Measurements from ENCODE around the gene B9D1.

Gene B9D1

GRCh38 chr17:19382531-19383444 lies 20.3 kb upstream of the B9D1 start:
- H3K27ac ChIP-seq: no peak overlapping the region
- H3K9me3 ChIP-seq: no peaks in the 10 kb centered on the region
- H3K4me1 ChIP-seq: peaks cover 48% of the 10 kb centered on the region
- H4K20me1 ChIP-seq: peaks cover 28% of the 10 kb centered on the region; the same call in 1 of the 2 replicates
- peaks cover 56% of the 10 kb centered on the region for H3K36me3 ChIP-seq
- TF ChIP-seq Cebpa-rat (IDR thresholded peaks at IDR 0.05): no peak
- no peak overlapping the region for H3K9ac ChIP-seq
- no peak overlapping the region for H3K4me3 ChIP-seq
- H3K27me3 ChIP-seq: no peaks in the 10 kb centered on the region
- H3K4me2 ChIP-seq: no peak overlapping the region

GRCh38 chr17:19381741-19382444 lies 19.4 kb upstream of the B9D1 start:
- peaks cover 56% of the 10 kb centered on the region for H3K36me3 ChIP-seq
- H3K9ac ChIP-seq: no peak overlapping the region
- H3K4me1 ChIP-seq: peaks cover 45% of the 10 kb centered on the region
- no peak overlapping the region for H3K4me3 ChIP-seq
- no peak for TF ChIP-seq Cebpa-rat (IDR thresholded peaks at IDR 0.05)
- H3K4me2 ChIP-seq: no peak overlapping the region
- no peak overlapping the region for H3K27ac ChIP-seq
- peaks cover 28% of the 10 kb centered on the region; the same call in 1 of the 2 replicates for H4K20me1 ChIP-seq
- no peaks in the 10 kb centered on the region for H3K9me3 ChIP-seq
- no peaks in the 10 kb centered on the region for H3K27me3 ChIP-seq

DNA sequence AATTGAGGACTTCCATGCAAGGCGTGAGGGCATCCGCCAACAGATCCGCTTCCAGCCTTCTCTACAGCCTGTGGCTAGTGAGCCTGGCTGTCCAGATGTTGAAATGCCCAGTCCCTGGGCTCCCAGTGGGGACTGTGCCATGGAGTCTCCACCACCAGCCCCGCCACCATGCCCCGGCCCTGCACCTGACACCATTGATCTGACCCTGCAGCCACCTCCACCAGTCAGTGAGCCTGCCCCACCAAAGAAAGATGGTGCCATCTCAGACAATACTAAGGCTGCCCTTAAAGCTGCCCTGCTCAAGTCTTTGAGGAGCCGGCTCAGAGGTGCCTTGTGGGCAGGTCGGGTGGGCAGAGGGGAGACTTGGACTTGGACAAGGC lies 18.8 kb upstream of the B9D1 start:
- peaks cover 46% of the 10 kb centered on the region for H3K4me1 ChIP-seq
- H3K9ac ChIP-seq: no peak overlapping the region
- H3K27ac ChIP-seq: no peak overlapping the region
- no peak overlapping the region for H3K4me3 ChIP-seq
- H4K20me1 ChIP-seq: peaks cover 28% of the 10 kb centered on the region; the same call in 1 of the 2 replicates
- H3K4me2 ChIP-seq: no peak overlapping the region
- no peak for TF ChIP-seq Cebpa-rat (IDR thresholded peaks at IDR 0.05)
- H3K27me3 ChIP-seq: no peaks in the 10 kb centered on the region
- H3K36me3 ChIP-seq: peaks cover 56% of the 10 kb centered on the region
- no peaks in the 10 kb centered on the region for H3K9me3 ChIP-seq

- no peak for TF ChIP-seq Cebpa-rat (IDR thresholded peaks at IDR 0.05)
- Histone ChIP-seq H4K20me1 (peaks cover 28% of the 10 kb centered on the region; the same call in 1 of the 2 replicates), H3K9ac (no peak overlapping the region), H3K36me3 (peaks cover 56% of the 10 kb centered on the region), H3K27me3 (no peaks in the 10 kb centered on the region), H3K4me3 (no peak overlapping the region), H3K9me3 (no peaks in the 10 kb centered on the region), H3K4me1 (peaks cover 43% of the 10 kb centered on the region), H3K4me2 (no peak overlapping the region), H3K27ac (no peak overlapping the region)
Measured at GRCh38 chr17:19380481-19381301, 18.2 kb upstream of the B9D1 start.

GRCh38 chr17:19379361-19380065 lies 17.0 kb upstream of the B9D1 start:
- H3K27ac ChIP-seq: no peak overlapping the region
- peak overlapping the region; percentile 78 for H3K4me3 ChIP-seq
- H4K20me1 ChIP-seq: peaks cover 21% of the 10 kb centered on the region; the same call in 1 of the 2 replicates
- TF ChIP-seq Cebpa-rat (IDR thresholded peaks at IDR 0.05): no peak
- H3K4me1 ChIP-seq: peaks cover 31% of the 10 kb centered on the region
- H3K9me3 ChIP-seq: no peaks in the 10 kb centered on the region
- H3K9ac ChIP-seq: peak overlapping the region; percentile 82
- peak overlapping the region; percentile 96 for H3K4me2 ChIP-seq
- H3K27me3 ChIP-seq: no peaks in the 10 kb centered on the region
- H3K36me3 ChIP-seq: peaks cover 55% of the 10 kb centered on the region

GRCh38 chr17:19378416-19379360 lies 16.2 kb upstream of the B9D1 start, which contains the start of gene MAPK7:
Gene MAPK7 (plus strand): TSS chr17:19378498. CDS start chr17:19378901, 403 bp downstream.
- H3K4me2 ChIP-seq: peak within 1 kb of the TSS; percentile 96
- H3K4me1 ChIP-seq: peaks cover 23% of the 10 kb centered on the region
- no peak for TF ChIP-seq Cebpa-rat (IDR thresholded peaks at IDR 0.05)
- H3K4me3 ChIP-seq: peak within 1 kb of the TSS; percentile 78
- peaks cover 13% of the 10 kb centered on the region; the same call in 1 of the 2 replicates for H4K20me1 ChIP-seq
- no peaks in the 10 kb centered on the region for H3K9me3 ChIP-seq
- H3K27ac ChIP-seq: peak within 1 kb of the TSS; percentile 68
- H3K9ac ChIP-seq: peak within 1 kb of the TSS; percentile 82
- H3K36me3 ChIP-seq: peaks cover 47% of the 10 kb centered on the region
- H3K27me3 ChIP-seq: no peaks in the 10 kb centered on the region

DNA sequence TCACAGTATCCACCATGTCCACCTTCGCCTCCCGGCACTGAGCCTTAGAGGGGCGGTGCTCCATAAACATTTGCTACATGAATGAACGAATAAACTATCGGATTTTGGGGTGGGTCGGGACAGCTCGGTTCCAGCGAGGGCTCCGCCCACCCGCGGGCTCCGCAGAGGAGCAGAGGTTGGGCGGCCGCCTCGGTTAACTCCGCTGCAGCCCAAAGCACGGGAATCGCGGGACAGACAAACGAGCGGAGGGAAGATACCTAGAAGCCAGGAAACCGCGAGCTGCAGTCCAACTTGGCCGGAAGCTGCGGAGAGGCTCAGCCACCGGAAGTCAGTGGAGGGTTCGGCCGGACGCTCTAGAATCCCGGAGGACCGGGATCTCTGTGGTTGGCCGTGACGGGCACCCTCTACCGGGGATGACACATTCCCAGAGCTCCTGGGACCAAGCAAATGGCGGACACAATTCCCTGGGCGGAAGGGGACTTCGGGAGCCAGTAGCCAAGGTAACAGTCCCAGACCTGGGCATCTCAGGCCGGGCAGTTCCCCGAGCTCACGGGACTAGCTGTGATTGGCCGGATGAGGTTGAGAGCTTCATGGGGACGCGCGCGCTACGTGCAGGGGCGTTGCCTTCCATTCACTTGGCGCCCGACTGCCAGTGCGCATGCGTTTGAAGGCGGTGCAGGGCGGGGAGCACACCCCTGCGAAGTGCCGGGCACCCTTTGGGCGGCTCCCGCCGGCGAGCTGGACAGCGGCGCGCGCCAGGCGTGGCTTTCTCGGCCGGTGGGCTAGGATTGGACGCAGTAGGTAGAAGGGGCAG lies 15.3 kb upstream of the B9D1 start:
- H4K20me1 ChIP-seq: peaks cover 12% of the 10 kb centered on the region; the same call in 1 of the 2 replicates
- H3K4me2 ChIP-seq: peak overlapping the region; percentile 96
- no peaks in the 10 kb centered on the region for H3K27me3 ChIP-seq
- H3K4me3 ChIP-seq: peak overlapping the region; percentile 78
- H3K27ac ChIP-seq: peak overlapping the region; percentile 65
- H3K4me1 ChIP-seq: peaks cover 23% of the 10 kb centered on the region
- peak overlapping the region; percentile 82 for H3K9ac ChIP-seq
- H3K9me3 ChIP-seq: no peaks in the 10 kb centered on the region
- peaks cover 38% of the 10 kb centered on the region for H3K36me3 ChIP-seq
- no peak for TF ChIP-seq Cebpa-rat (IDR thresholded peaks at IDR 0.05)

Data from BLaER1 (cell line).